ENCODE data around the gene PARP9. TPM values are rescaled to one million over a fixed set of nuclear protein-coding genes. Genes with fewer than 3 reads are reported as not detected.

Gene PARP9
- total and polyA plus RNA-seq, 2 donors (not counting 1 experiment from before 2014, with no cell fraction given): 19.6 to 31.2 TPM

- H3K27me3 Mint-ChIP-seq: no peaks in the 10 kb centered on the region
- Histone ChIP-seq H3K79me2 (ENCODE audit: control insufficient read depth, insufficient read depth, low read length) (peaks cover 51% of the 10 kb centered on the region), H4K20me1 (ENCODE audit: control insufficient read depth, insufficient read depth, low read length, poor library complexity, severe bottlenecking) (peaks cover 34% of the 10 kb centered on the region), H3K27me3 (replicated peaks in 1 of 4; ENCODE audit: control extremely low read depth in 1 of 4, control insufficient read depth in 3 of 4, insufficient read depth in 4 of 4, low read length in 3 of 4) (no peaks in the 10 kb centered on the region), H3K27ac (ENCODE audit: low read length in 2 of 2) (peak overlapping the region; percentile 92 to 99), H3K4me3 (ENCODE audit: control extremely low read depth in 1 of 5, extremely low read depth in 1 of 5, insufficient read depth in 1 of 5, low read depth in 2 of 5, low read length in 4 of 5) (peak overlapping the region; percentile 64 to 90 (median 85)), H3K36me3 (replicated peaks in 1 of 2; ENCODE audit: control extremely low read depth in 1 of 2, control insufficient read depth in 1 of 2, extremely low read depth in 1 of 2, insufficient read depth in 2 of 2, low read length in 1 of 2) (peaks cover 0 to 1% of the 10 kb centered on the region in 2 experiments), H2AFZ (ENCODE audit: insufficient read depth, low read depth, low read length, poor library complexity, severe bottlenecking) (peak overlapping the region; percentile 67), H3K9ac (ENCODE audit: low read length) (peak overlapping the region; percentile 98), H3K9me3 (ENCODE audit: control extremely low read depth in 1 of 3, control insufficient read depth in 2 of 3, insufficient read depth in 1 of 3, low read length in 2 of 3) (no peaks in the 10 kb centered on the region), H3K4me2 (replicated peaks; ENCODE audit: low read depth, low read length, poor library complexity, severe bottlenecking) (peak overlapping the region; percentile 70), H3K4me1 (ENCODE audit: control insufficient read depth in 2 of 2, insufficient read depth in 2 of 2, low read length in 2 of 2) (peaks cover 11 to 15% of the 10 kb centered on the region in 2 donors)
- TF ChIP-seq EZH2 (IDR thresholded peaks at IDR 0.05; ENCODE audit: borderline replicate concordance, insufficient read depth, low read depth, low read length, poor library complexity, severe bottlenecking): no peak
- no peak for TF ChIP-seq CTCF (IDR thresholded peaks at IDR 0.05)
- peaks cover 41% of the 10 kb centered on the region for H3K4me1 Mint-ChIP-seq
- H3K4me3 Mint-ChIP-seq: peak overlapping the region; percentile 81
- peak overlapping the region; percentile 79 for H3K27ac Mint-ChIP-seq
- WGBS (ENCODE audit: insufficient coverage): 7% methylated on average over 15 of the region's 19 CpGs
- DNase-seq (no peak), ATAC-seq (ENCODE audit: low read depth) (no peak)
- ChIA-PET POLR2A (interaction anchor here (0.6 to 2.1 kb wide), 2 partner anchors 62 to 97 kb away, joined by 3 to 7 read pairs; partner anchors contain the start of gene WDR5B), CTCF (interaction anchor here (1.1 to 1.2 kb wide), 3 partner anchors 55 to 166 kb away, joined by 3 to 6 read pairs (median 3); no protein-coding TSS in a partner anchor)
- no peaks in the 10 kb centered on the region for H3K9me3 Mint-ChIP-seq (ENCODE audit: insufficient read depth)
- intact Hi-C loops (cut with micrococcal nuclease): loop anchor here (1.0 to 2.0 kb wide), 6 partner anchors 63 to 1071 kb away; partner anchors contain the start of genes FAM162A, HACD2, PARP15 and WDR5B
Observed at GRCh38 chr3:122513386-122514122, 50.5 kb downstream of the PARP9 start.

DNA sequence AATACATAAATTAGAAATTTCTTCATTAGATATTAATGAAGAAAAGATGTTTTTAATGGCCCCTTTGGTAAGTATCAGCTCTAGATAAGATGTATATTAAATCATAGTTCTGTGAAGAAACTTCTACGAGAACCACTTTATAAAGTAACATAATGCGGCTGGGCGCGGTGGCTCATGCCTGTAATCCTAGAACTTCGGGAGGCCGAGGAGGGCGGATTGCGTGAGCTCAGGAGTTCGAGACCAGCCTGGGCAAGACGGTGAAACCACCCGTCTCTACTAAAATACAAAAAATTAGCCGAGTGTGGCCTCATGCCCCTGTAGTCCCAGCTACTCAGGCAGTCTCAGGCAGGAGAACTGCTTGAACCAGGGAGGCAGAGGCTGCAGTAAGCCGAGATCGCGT lies 51.8 kb downstream of the PARP9 start:
- H3K9me3 Mint-ChIP-seq (ENCODE audit: insufficient read depth): no peaks in the 10 kb centered on the region
- peaks cover 1 to 3% of the 10 kb centered on the region in 2 experiments for H3K36me3 ChIP-seq (replicated peaks in 1 of 2; ENCODE audit: control extremely low read depth in 1 of 2, control insufficient read depth in 1 of 2, extremely low read depth in 1 of 2, insufficient read depth in 2 of 2, low read length in 1 of 2)
- no peaks in the 10 kb centered on the region for H3K27me3 Mint-ChIP-seq
- DNase-seq (no peak), ATAC-seq (ENCODE audit: low read depth) (no peak)
- intact Hi-C loops (cut with micrococcal nuclease): no loop called here
- WGBS (ENCODE audit: insufficient coverage): 91% methylated on average over 6 of the region's 15 CpGs
- no peak overlapping the region for H3K9ac ChIP-seq (ENCODE audit: low read length)
- H3K4me1 Mint-ChIP-seq: peaks cover 51% of the 10 kb centered on the region
- H3K9me3 ChIP-seq (ENCODE audit: control extremely low read depth in 1 of 3, control insufficient read depth in 2 of 3, insufficient read depth in 1 of 3, low read length in 2 of 3): no peaks in the 10 kb centered on the region
- no peak for TF ChIP-seq CTCF (IDR thresholded peaks at IDR 0.05)
- TF ChIP-seq EZH2 (IDR thresholded peaks at IDR 0.05; ENCODE audit: borderline replicate concordance, insufficient read depth, low read depth, low read length, poor library complexity, severe bottlenecking): no peak
- no peaks in the 10 kb centered on the region for H3K27me3 ChIP-seq (replicated peaks in 1 of 4; ENCODE audit: control extremely low read depth in 1 of 4, control insufficient read depth in 3 of 4, insufficient read depth in 4 of 4, low read length in 3 of 4)
- no peak overlapping the region for H3K4me2 ChIP-seq (replicated peaks; ENCODE audit: low read depth, low read length, poor library complexity, severe bottlenecking)
- peaks cover 64% of the 10 kb centered on the region for H3K79me2 ChIP-seq (ENCODE audit: control insufficient read depth, insufficient read depth, low read length)
- no peak overlapping the region for H2AFZ ChIP-seq (ENCODE audit: insufficient read depth, low read depth, low read length, poor library complexity, severe bottlenecking)
- ChIA-PET CTCF (interaction anchor here (0.7 to 1.2 kb wide), 2 partner anchors 54 to 967 kb away, joined by 3 read pairs; no protein-coding TSS in a partner anchor), POLR2A (no interaction called here)
- peaks cover 47% of the 10 kb centered on the region for H4K20me1 ChIP-seq (ENCODE audit: control insufficient read depth, insufficient read depth, low read length, poor library complexity, severe bottlenecking)
- no peak overlapping the region for H3K27ac Mint-ChIP-seq
- peaks cover 11 to 15% of the 10 kb centered on the region in 2 donors for H3K4me1 ChIP-seq (ENCODE audit: control insufficient read depth in 2 of 2, insufficient read depth in 2 of 2, low read length in 2 of 2)
- no peak overlapping the region for H3K4me3 ChIP-seq (ENCODE audit: control extremely low read depth in 1 of 5, extremely low read depth in 1 of 5, insufficient read depth in 1 of 5, low read depth in 2 of 5, low read length in 4 of 5)
- H3K27ac ChIP-seq (ENCODE audit: low read length in 2 of 2): no peak overlapping the region
- no peak overlapping the region for H3K4me3 Mint-ChIP-seq

Measured in B cell (primary cell).